Astrocyte (in vitro differentiated cells and primary cell): ENCODE results near the gene TOM1L2.

ENCODE experiments used
- EZH2 ChIP-seq: IDR thresholded peaks from 2 replicates; pipeline ENCODE4 v1.6.1; 2012; ENCODE audit warnings: mild to moderate bottlenecking, low read length, inconsistent platforms; ENCODE audit not compliant: insufficient read depth
- TF ChIP-seq, protein P1 (sequence below): IDR thresholded peaks from 2 replicates; pipeline ENCODE4 v1.5.1; 2011; ENCODE audit warnings: low read depth, mild to moderate bottlenecking, inconsistent platforms, low read length, moderate library complexity; ENCODE audit not compliant: insufficient read depth

DNA sequence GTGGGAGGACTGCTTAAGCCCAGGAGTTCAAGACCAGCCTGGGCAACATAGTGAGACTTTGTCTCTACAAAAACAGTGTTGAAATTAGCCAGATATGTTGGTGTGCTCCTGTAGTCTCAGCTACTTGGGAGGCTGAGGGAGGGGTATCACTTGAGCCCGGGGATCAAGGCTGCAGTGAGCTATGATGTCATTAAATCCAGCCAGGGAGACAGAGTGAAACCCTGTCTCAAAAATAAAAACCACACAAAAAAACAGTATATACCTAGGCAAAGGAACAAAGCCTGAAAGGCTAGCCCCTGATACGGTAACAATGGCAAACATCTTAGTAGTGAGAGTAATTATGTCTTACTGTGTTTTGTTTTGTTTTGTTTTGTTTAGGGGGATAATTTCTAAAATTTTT is 38.0 kb downstream of the TOM1L2 start:
- TF ChIP-seq, protein P1, sequence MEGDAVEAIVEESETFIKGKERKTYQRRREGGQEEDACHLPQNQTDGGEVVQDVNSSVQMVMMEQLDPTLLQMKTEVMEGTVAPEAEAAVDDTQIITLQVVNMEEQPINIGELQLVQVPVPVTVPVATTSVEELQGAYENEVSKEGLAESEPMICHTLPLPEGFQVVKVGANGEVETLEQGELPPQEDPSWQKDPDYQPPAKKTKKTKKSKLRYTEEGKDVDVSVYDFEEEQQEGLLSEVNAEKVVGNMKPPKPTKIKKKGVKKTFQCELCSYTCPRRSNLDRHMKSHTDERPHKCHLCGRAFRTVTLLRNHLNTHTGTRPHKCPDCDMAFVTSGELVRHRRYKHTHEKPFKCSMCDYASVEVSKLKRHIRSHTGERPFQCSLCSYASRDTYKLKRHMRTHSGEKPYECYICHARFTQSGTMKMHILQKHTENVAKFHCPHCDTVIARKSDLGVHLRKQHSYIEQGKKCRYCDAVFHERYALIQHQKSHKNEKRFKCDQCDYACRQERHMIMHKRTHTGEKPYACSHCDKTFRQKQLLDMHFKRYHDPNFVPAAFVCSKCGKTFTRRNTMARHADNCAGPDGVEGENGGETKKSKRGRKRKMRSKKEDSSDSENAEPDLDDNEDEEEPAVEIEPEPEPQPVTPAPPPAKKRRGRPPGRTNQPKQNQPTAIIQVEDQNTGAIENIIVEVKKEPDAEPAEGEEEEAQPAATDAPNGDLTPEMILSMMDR: no peak
- TF ChIP-seq EZH2: no peak
